COR-L47 (cell line): Measurements from ENCODE around the gene TBC1D22A.
"Not testable (repeated sequence)": the region's sequence is repeated elsewhere in the genome, so short reads cannot be mapped to it uniquely, and the experiment has no call there.

ENCODE experiments used
- DNase-seq: peaks from one replicate; lab custom pipeline; 2025; lab: John Stamatoyannopoulos, UW

Gene TBC1D22A

DNA sequence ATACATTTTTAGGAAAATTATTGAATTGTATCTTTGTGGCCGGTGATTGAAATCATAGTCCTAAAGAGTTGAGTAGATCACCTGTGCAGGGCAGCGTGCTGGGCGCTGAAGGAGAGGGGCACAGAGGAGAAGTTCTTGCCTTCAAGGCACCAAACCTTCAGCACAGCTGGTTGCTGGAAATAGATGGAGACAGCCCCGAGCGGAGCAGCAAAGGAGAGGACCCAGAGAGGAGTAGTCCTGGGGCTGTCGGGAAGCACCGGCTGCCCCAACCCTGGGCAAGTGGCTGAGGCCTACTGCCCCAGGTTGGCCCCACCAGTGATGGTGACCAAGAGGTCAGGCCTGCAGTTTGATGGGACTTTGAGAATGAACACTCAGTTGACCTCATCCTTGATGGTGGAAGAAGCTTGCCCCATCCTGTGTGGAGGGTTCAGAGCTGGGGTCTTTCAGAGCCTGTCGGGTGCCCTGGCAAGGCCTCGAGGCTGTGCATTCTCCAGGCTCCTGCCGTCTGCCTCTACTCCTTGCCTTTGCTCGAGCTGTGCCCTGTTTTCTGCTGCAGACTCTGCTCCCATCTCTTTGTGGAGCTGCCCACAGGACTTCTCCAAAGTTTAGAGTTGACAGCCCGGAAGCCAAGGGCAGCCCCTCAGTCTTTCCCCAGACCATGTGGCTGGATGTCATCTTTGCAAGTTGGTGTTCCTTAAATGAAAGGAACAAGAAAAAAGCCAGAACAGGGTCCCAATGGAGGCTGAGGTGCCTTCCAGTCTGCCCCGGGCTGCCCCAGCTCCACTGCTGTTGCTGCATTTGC lies 285.1 kb downstream of the TBC1D22A start:
- DNase-seq: no peak

DNA sequence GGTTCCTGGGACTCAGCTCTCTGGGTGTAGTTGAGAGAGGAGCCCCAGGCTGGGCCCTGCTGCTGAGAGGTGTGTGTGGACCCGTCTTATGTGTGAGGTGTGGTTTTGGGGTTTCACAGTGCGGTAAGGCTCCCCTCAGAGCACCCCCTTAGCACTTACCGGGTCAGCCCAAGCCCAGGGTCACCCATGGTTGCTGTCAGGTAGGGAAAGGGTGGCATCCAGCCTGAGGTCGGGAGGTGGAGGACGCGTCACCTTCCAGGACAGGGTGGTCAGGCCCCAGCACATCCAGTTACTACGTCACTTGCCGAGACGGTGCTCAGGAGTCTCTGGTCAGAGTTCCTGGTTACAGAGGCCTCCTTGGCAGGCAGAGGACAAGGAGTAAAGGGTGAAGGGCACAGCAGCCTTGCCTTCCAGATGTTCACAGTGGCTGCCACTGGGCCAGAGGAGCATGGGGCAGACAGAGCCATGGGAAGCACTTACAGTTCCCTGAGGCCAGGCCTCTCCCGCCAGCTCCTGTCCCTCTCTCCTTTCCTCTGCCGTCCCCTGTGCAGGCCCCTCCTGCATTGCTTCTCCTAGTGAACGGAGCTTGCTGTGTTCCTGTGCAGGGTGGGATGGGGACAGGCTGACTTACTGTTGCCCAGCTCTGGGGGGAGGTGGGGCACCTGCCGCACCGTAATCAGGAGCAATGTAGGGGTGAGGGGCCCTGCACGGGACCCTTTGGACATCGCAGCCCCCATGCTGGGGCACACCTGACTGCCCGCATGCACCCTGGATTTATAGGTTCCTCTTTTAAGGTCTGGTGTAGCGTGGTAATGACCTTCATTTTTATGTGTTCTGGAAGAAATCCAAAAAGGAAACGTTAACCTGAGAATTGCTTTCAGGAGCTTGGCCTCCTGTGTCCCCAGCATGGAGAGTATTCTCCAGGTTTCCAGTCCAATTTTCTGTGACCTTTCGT lies 285.9 kb downstream of the TBC1D22A start:
- no peak for DNase-seq

DNA sequence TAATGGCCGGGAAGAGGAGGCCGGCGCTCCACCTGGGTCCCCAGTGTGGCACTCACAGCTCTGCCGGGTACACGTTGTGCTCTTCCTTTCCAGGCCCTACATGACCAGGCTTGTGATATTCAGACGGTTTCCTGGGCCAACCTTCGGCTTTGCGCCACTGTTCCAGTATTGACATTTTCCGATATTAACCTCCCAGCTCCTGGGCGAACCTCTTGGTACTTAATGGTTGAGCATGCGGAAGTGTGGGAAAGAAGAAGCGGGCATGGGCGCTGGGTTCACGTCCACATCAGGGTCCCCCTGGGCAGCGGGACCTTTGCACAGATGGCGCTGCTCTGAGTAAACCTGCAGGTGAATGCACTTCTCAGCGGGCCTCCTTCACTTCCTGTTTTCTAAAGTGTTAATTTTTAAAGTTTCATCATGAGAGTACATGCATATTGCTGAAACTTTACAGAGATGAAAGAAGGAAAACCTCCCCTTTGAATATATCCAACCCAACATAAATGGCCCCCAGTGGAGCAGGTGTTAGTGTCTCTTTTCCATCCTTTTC lies 286.7 kb downstream of the TBC1D22A start:
- no peak for DNase-seq

DNA sequence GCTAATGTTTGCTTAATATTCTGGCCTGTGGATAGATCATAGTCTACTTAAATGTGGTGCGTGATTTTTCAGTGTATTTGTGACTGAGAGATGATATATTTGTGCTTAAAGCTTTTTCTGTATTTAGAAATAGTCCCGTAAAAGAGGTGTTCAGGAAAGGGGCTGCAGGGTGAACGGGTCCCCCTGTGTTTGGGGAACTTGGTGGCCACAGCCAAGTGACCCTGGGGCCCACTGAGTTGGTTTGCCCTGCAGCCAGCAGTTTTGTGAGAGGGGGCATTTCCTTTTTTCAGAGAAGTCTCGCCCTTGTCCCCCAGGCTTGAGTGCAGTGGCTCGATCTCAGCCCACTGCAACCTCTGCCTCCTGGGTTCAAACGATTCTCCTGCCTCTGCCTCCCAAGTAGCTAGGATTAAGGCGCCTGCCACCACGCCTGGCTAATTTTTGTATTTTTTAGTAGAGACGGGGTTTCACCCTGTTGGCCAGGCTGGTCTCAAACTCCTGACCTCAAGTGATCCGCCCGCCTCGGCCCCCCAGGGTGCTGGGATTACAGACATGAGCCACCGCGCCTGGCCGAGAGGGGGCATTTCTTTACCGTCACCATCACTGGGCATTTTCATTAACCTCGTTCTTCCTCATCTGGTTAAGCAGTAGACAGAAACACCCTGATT lies 287.4 kb downstream of the TBC1D22A start:
- DNase-seq: not testable (repeated sequence)

DNA sequence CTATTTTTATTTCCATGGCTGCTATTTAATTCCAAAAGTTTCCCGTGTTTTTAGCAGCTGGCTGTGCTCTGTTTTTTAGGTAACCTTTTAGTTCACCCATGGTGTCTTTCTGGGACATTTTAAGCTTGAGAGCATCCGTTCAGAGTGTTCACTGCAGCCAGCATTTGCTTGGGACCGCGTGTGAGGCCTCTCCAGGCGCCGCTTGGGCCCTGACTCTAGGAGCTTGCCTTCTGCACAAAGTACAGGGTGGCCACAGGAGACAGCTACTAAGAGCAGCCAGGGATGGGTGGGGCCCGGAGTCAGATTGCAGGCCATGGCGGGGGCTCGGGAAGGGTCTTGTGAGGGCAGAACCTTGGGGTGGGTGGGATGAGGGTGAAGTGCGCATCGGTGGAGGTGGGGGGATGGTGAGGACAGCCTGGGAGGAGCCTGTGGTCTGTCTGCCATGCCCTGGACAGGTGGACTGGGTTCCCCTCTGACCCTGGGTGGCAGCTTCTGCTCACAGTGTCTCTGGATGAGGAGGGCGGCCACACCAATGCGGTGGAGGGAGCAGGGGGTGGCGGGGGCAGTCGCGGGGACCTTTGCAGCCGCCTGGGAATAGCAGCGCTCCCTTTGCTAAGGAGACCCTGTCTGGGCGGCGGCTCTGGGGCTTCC lies 288.1 kb downstream of the TBC1D22A start:
- DNase-seq: no peak

DNA sequence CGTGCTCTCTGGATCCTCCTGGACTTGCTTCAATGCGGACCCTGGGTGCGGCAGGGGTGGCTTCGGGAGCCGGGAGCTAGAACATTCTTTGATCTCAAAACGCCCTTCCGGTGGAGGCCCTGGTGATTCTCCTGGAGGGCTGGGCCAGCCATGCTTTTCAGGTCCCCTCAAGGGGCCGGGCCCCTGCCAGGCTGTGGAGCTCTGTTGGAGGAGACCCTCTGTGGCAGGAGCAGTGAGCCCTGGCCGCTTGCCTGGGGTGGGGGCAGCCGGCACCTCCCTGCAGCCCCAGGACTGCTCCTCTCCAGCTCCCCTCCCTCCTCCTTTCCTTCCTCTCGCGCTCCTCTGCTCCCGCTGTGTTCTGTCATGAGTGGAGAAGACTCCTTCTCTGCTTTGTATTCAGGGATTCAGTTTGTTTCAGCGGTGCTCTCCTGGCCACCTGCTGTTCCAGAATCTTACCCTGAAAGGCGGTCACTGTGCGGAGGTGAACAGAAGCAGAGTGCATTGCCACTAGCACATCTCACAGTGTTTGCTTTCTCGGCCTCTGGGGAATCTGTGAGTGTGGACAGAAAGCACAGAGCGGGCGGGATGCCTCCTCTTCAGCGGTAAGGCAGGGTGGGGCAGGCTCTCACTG lies 289.1 kb downstream of the TBC1D22A start:
- no peak for DNase-seq

DNA sequence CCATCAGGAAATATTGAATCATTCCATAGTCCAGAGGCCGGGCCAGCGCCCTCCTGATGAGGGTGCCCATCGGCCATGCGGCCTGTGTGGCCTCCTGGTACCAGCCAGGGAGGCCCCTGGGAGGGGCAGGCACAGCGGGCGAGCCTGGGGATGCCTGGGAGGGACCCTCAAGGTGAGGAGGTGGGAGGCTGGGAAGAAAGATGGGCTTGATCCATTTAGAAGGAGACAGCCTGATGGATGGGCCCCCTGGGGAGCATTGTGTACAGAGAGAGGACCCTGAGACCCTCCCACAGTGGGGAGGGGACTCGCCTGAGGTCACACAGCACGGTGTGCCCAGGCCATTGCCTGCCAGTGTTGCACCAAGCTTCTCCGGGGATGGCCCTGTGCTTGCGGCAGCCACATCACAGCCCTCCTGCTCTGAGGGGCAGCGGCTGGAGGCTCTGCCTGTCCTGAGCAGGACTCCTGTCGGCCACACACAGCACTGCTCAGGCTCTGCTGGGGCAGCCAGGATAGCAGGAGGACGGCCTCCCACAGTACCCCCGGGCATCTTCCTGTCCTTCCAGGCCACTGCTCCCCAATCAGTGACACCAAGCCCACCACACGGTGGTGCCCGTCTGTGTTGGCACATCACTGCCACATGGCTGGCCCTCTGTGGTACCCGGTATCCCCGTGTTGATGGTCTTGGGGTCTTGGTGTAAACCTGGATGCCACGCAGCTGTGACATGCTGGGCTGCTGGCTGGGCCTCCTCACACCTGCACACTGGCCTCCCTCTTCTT lies 290.0 kb downstream of the TBC1D22A start:
- no peak for DNase-seq

DNA sequence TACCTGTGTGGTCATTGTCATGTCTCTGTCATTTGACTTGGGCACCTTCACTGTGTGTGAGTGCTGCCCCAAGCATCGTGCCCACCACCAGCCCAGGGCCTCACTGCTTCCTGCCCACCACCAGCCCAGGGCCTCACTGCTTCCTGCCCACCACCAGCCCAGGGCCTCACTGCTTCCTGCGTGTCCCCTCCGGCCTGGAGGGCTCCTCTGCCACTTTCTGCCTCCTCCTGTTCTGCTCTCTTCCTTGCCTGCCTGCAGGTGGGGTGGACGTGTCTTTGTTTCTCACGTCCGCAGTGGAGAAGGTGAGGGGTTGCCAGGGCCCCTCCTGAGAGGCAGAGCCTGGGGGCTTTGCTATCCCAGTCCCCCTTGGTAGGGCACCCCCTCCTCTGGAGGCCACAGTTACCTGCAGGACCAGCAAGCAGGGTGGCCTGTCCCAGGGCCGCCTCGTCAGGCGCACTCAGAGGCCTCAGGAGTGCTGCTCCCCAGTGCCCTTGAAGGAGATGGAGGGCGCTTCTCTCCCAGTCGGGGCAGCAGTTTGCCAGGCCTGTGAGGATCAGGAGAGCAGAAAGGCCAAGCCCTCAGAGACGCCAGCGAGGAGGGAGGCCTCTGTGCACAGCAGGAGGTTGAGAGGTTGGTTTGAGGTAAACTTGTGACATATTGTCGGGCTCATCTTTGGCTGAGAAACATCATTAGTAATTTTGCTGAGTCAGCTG lies 290.7 kb downstream of the TBC1D22A start:
- no peak for DNase-seq

DNA sequence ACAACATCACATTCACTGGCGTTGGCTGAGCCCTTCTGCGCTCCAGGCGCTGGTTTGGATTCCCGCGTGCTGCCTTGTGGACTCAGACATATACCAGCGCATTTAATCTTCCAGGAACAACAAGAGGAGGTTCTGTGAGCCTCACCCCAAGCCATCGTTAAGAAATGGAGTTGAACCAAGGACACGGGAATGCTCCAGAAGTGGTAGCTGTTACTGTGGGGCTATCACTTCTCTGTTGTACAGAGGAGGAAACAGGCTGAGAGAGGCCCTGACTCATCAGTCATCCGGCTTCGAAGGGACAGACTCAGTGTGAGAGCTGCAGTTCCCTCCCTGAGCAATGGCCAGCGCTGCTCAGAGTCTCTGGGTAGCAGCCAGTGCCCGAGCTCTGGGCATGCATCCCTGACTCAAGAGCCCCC lies 291.3 kb downstream of the TBC1D22A start:
- DNase-seq: no peak

DNA sequence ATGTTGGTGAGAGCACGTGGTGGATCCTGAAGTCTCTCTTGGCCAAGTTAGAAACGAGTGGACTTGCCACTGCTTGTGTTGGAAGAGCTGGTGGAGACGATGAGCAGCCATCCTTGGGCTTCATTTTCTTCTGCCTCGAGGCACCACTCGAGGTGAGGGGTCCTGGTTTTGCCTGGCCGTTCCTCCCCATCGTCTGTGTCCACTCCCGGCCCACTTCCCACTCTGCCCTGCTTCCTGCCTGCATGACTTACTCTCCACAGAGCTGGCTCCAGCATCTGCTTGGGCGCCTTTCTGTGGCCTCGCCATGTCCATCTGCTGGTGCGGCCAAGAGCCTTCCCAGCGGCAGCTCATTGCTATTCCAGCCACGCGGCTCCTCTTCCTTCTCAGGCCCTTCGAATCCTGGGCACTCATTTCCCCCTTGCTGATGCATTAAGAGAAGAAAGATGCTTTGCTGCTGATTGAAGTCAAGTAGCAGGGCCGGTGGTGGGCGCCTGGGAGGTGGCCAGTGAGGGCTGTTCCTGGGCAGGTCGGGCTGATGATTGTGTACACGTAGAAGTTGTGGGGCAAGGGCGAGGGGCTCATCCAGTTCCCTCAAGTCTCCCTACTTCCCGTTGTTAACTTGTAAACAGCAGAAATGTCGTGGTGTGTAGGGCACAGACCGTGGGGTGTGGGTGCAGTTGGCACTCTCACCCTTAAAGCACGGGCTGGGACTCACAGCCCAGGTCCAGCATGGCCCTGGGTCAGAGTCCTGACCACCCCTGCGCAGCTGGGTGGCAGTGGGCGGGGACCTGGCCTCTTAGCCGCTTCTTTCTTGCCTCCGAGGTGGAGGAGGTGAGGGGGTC lies 292.0 kb downstream of the TBC1D22A start:
- no peak for DNase-seq

DNA sequence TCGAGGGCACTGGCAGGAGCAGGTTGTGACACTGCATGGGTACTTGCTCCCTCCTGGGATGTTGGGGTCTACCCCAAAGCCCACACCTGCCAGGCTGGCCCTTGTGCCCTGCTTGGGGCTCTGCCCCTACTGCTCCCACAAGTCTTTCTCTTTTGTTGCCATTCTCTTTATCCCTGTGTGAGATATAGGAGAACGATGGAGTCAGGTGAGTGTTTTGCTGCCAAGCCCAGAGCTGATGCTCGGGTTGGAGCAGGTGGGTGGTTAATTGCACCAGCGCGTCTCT lies 292.6 kb downstream of the TBC1D22A start:
- DNase-seq: no peak

DNA sequence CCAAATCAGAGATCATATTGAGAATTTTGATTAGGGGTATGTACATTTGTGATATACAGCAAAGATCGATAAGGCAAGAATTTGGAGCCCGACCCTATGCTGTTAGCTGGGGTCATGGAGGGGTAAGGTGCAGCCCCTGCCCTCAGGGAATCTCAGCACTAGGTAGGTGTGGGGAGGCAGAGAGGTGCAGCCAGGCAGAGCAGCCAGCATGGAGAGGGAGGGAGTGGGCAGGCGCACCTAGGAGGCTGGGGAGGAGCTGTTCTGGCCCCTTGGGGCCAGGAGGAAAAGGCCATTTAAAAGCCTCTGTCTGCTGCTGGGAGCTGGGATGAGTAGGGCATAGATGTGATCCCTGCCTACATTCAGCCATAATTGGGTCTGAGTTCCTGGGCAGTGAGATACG lies 293.0 kb downstream of the TBC1D22A start:
- DNase-seq: no peak

DNA sequence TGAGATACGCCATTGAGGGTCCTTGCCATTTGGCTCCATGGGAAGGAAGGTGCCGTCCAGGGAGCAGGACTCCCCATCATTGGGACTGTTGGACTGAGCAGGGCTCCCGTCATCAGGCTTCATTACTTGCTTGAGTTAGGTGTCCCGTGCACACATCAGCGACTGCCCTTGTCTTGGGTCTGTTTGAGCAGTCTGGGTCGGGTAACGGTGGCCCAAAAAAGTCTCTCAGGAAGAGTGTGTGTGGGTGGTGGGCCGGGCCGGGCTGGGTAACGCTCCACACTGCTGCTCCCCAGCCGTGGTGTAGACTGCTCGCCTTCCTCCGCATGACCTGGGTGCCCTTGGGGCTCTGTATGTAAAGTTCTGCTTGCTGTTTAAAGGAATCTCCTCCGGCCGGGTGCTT lies 293.5 kb downstream of the TBC1D22A start:
- no peak for DNase-seq

DNA sequence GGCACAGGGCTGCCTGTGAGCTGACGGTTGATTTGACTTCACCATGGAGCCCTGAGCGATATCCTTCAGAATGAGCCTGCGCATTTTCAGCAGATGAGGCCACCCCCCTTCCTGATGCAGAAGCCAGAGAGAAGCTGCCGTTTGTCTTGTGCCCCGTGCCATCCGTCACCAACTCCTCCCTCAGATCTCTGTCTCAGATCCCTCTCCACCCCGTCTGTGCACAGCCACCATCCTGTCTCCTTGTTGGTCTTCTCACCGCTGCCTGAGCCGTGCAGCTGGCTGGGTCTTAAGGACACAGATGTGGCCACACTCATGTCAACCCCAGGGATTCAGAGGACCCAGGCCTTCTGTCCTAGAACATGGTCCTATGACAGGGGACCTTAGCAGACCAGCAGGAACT lies 293.9 kb downstream of the TBC1D22A start:
- no peak for DNase-seq

DNA sequence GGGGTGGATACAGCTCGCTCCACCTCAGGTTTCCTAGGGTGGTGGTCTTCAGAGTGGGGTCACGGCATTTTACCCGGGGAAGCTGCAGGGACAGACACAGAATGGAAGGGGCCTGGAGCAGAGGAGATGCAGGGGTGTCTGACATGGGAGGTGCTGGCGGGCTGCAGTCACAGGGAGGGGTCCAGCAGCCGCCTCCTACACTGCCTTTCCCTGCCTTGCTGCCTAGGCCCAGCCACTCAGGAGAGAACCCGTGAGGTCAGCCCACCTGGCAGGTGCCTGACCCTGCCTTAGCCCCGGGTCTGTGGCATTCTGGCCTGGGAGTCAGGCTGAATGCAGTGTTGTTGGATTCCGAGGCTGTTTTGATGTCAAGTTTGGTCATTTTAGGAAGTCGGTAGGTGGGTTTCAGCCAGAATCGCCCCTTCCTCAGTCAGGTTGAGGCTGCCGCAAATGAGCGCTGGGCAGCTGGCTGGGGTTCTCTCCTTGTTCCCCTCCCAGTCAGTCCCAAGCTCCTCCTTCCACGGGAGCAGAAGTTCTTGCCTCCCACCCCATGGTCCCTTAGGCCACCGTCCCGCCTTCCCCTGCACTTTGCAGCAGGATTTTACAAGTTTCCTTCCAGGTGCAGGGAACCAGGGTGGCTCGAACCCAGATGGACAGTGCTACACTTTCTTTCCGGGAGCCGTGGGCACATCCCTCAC lies 294.5 kb downstream of the TBC1D22A start:
- no peak for DNase-seq

DNA sequence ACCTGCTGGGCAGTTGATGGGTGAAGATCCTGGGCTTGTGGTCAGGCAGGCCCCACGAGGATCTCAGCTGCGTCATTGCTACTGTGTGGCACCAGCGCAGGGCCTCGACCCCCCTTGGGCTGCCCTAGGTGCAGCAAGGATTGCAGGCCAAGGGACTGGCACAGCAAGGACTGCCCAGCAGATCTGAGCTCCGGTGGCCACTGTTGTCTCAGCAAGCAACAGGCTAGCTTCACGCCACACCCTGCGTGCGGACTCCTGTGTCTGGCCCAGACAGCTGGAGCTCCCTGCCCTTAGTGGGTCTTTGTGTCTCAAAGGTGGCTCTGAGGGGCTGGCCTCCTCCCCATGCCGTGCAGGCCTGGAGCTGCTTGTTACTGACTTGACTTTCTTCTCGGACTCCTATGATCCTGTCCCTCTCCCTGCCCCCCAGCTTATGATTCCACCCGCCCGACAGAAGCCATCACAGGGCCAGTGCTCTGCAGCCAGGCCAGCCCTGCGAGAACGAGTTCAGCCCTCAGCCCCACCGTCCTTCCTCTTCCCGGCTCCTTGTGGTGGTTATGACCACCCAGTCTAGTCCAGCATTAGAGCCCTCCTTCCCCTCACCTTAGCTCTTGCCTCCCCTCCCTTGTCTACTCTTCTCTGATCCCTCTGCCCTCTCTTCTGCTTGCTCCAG lies 295.6 kb downstream of the TBC1D22A start:
- DNase-seq: no peak

DNA sequence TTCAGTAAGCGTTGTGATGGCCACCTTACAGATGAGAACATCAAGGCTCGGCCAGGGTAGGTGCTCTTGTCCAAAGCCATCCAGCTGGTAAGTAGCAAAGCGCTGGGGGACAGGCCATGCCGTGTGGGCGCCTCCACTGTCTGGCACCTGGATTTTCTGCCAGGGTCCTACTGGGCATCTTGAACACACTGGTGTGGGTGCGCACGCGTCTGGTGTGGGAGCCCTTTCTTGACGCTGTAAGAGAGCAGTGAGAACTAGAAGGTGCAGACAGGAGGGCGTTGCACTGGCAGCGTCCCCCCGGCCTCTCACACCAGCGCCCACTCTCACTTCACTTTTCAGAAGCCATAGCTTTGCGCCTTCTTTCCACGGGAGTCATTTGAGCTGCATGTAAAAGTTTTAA lies 296.6 kb downstream of the TBC1D22A start:
- DNase-seq: no peak

DNA sequence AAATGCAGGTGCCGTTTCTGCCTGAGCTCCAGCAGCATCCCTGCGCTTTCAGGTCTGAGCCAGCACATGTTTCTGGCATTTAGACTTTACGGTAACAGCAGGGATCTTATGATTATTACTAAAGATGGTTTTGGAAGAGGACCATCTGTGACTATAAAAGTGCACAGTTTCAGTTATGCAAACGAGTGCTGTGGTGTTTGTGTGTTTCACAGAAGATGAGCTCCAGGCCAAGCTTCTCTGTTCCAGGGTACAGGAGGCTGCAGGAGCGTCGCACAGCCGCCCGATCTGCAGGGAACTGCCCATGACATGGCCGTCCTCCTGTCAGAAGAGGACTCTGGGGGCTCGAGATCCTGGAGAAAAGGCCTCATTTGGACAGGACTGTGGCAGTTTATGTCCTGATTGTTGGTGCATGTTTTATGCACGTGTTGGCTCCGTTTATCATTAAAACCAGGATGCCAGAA lies 297.3 kb downstream of the TBC1D22A start:
- no peak for DNase-seq
